Uterus (tissue), 2 donors: ENCODE data around the gene ANKUB1.

Source experiments
- CTCF ChIP-seq, 4 experiments: fragments of 200-600 bp in 2 of 4; fragments of 450-650 bp in 2 of 4; sonication (generic) in 2 of 4; IDR thresholded peaks; one replicate each; pipeline ENCODE4 v1.5.1; 2016 to 2019; ENCODE audit warnings: antibody characterized with exemption in 4 of 4, mild to moderate bottlenecking in 2 of 4, moderate library complexity in 1 of 4
- POLR2A ChIP-seq, 2 donors: fragments of 450-650 bp; IDR thresholded peaks; one replicate each; pipeline ENCODE4 v1.6.1; 2016; ENCODE audit warnings: antibody characterized with exemption in 2 of 2, mild to moderate bottlenecking in 1 of 2, moderate library complexity in 1 of 2

- TF ChIP-seq CTCF (IDR thresholded peaks at IDR 0.05) (no peak), POLR2A (IDR thresholded peaks at IDR 0.05) (no peak)
Observed at GRCh38 chr3:149809699-149810098, 17.3 kb upstream of the ANKUB1 start.
